Type B pancreatic cell (in vitro differentiated cells): ENCODE measurements around the gene GCNA. TPM values are rescaled to one million over a fixed set of nuclear protein-coding genes. Genes with fewer than 3 reads are reported as not detected.
"Not testable (repeated sequence)": the region's sequence is repeated elsewhere in the genome, so short reads cannot be mapped to it uniquely, and the experiment has no call there.

Experiments
- DNase-seq: peaks from one replicate; pipeline ENCODE4 v3.0.0; 2021; ENCODE audit warnings: mixed read lengths; ENCODE audit not compliant: unreplicated experiment; ENCODE audit errors: extremely low spot score
- H3K27ac Mint-ChIP-seq: 2 replicates; pipeline ENCODE4 v1.8.0; 2021; ENCODE audit warnings: mild to moderate bottlenecking, mixed read lengths
- H3K27me3 Mint-ChIP-seq: 2 replicates; pipeline ENCODE4 v1.8.0; 2021; ENCODE audit warnings: mixed read lengths
- H3K36me3 Mint-ChIP-seq: 2 replicates; pipeline ENCODE4 v1.8.0; 2021; ENCODE audit warnings: mixed read lengths
- H3K4me1 Mint-ChIP-seq: one replicate; pipeline ENCODE4 v1.8.0; 2021; ENCODE audit warnings: mixed read lengths; ENCODE audit not compliant: unreplicated experiment
- H3K4me3 Mint-ChIP-seq: 2 replicates; pipeline ENCODE4 v1.8.0; 2021; ENCODE audit warnings: mild to moderate bottlenecking, mixed read lengths
- H3K9me3 Mint-ChIP-seq: 2 replicates; pipeline ENCODE4 v1.8.0; 2021; ENCODE audit warnings: mixed read lengths
- CTCF ChIP-seq: fragments of 200-600 bp; sonication (generic); conservative IDR thresholded peaks from 2 replicates; pipeline ENCODE4 v1.5.0; 2021; ENCODE audit warnings: antibody characterized with exemption, mild to moderate bottlenecking
- total RNA-seq: library from RNA; stranded (reverse); gene quantifications from 2 replicates; pipeline ENCODE4 v1.2.1, GENCODE V29; 2021; ENCODE audit warnings: low replicate concordance

Gene GCNA
- total RNA-seq, 1 donor from 2014 or later = 2.1 TPM

- no peak for DNase-seq
- no peak for TF ChIP-seq CTCF
- Mint-ChIP-seq H3K4me1 (no peaks in the 10 kb centered on the region), H3K9me3 (no peaks in the 10 kb centered on the region), H3K36me3 (no peaks in the 10 kb centered on the region), H3K4me3 (no peak overlapping the region), H3K27me3 (no peaks in the 10 kb centered on the region), H3K27ac (no peak overlapping the region)
These were observed 83.7 kb downstream of the GCNA start for GRCh38 chrX:71661919-71662318.

DNA sequence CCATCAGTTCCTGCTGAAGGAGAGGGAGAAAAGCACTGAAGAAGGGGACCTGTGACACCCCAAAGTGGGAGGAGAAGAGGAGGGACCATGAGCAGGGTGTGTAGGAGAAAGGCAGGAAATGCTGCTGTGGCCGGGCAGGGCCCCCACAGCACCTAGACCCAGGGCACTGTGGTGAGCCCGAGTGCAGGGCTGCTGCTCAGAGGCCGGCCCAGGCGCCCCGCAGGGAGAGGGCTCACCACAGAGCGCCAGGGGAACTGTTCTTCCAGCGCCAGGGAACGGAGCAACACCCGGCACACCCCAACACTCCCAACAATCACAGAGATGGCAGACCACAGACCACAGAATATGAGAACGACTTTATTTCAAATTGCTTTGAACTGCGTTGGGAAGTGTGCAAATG, 84.4 kb downstream of the GCNA start:
- not testable (repeated sequence) for H3K4me3 Mint-ChIP-seq, H3K9me3 Mint-ChIP-seq, H3K27me3 Mint-ChIP-seq, DNase-seq, H3K4me1 Mint-ChIP-seq, H3K27ac Mint-ChIP-seq, H3K36me3 Mint-ChIP-seq

Other genes starting within 250 kb of the GCNA start
- 27.9 and 34.8 TPM in 2 replicates for gene TAF1, start 212.1 kb upstream of the GCNA start, total RNA-seq
- 121 and 180 TPM in 2 replicates for gene OGT, start 45.3 kb upstream of the GCNA start, total RNA-seq
- not detected in 2 replicates for gene CXCR3, start 40.1 kb downstream of the GCNA start, total RNA-seq
- gene CXorf49, start 139.8 kb downstream of the GCNA start, total RNA-seq = not detected in 2 replicates
- not detected in 2 replicates for gene CXorf49B, start 184.9 kb downstream of the GCNA start, total RNA-seq